Endometrial microvascular endothelial cells (primary cell): ENCODE data around the gene SPPL3. TPM values are rescaled to one million over a fixed set of nuclear protein-coding genes. Genes with fewer than 3 reads are reported as not detected.
"Not testable (repeated sequence)": the region's sequence is repeated elsewhere in the genome, so short reads cannot be mapped to it uniquely, and the experiment has no call there.

Source experiments
- in situ Hi-C: cut with HindIII; loops from 2 replicates; pipeline ENCODE4 v1.10.0; 2017; ENCODE audit warnings: low sequenced_read_pairs, low pct_unique_long_range_greater_than_20kb; ENCODE audit errors: inconsistent ontology term
- total RNA-seq: library from RNA; depleted of rRNA; stranded (reverse); fragments of >200 nt; gene quantifications from one replicate; pipeline ENCODE4 v1.2.3, GENCODE V29; 2015; ENCODE audit errors: inconsistent ontology term

SPPL3 gene
- total RNA-seq, 1 donor from 2014 or later, result 14.1 TPM

GRCh38 chr12:120799243-120800045 lies 104.7 kb downstream of the SPPL3 start:
- in situ Hi-C loops, result no loop called here

- in situ Hi-C loops, result no loop called here
These were observed 105.5 kb downstream of the SPPL3 start for GRCh38 chr12:120798696-120799095.

- in situ Hi-C loops, result no loop called here
These were observed 106.2 kb downstream of the SPPL3 start for GRCh38 chr12:120797677-120798642.

- in situ Hi-C loops, result no loop called here
These were observed 108.5 kb downstream of the SPPL3 start for GRCh38 chr12:120795441-120796178.

- in situ Hi-C loops, result no loop called here
These were observed 110.8 kb downstream of the SPPL3 start for GRCh38 chr12:120793357-120793756.

- in situ Hi-C loops, result not testable (repeated sequence)
These were observed 111.7 kb downstream of the SPPL3 start for GRCh38 chr12:120792456-120792855.

- in situ Hi-C loops, result no loop called here
These were observed 112.4 kb downstream of the SPPL3 start for GRCh38 chr12:120791669-120792176.

- in situ Hi-C loops, result no loop called here
These were observed 114.0 kb downstream of the SPPL3 start for GRCh38 chr12:120790114-120790513.

GRCh38 chr12:120787889-120788288 lies 116.3 kb downstream of the SPPL3 start:
- in situ Hi-C loops, result no loop called here

GRCh38 chr12:120784804-120785203 lies 119.4 kb downstream of the SPPL3 start:
- in situ Hi-C loops, result no loop called here

GRCh38 chr12:120783197-120783596 lies 121.0 kb downstream of the SPPL3 start:
- in situ Hi-C loops, result no loop called here

- in situ Hi-C loops, result no loop called here
These were observed 128.2 kb downstream of the SPPL3 start for GRCh38 chr12:120775862-120776552.

GRCh38 chr12:120774169-120774916 lies 129.8 kb downstream of the SPPL3 start:
- in situ Hi-C loops, result no loop called here

GRCh38 chr12:120771097-120771496 lies 133.1 kb downstream of the SPPL3 start:
- in situ Hi-C loops, result no loop called here

- in situ Hi-C loops, result no loop called here
These were observed 136.8 kb downstream of the SPPL3 start for GRCh38 chr12:120767071-120768024.

GRCh38 chr12:120766566-120766965 lies 137.6 kb downstream of the SPPL3 start:
- in situ Hi-C loops, result no loop called here

- in situ Hi-C loops, result no loop called here
These were observed 139.3 kb downstream of the SPPL3 start for GRCh38 chr12:120764816-120765215.
